Transverse colon (tissue), 3 donors: Measurements from ENCODE around the gene SLTM.

Experiments
- POLR2A ChIP-seq: fragments of 450-650 bp; IDR thresholded peaks from one replicate; pipeline ENCODE4 v1.6.1; 2016; ENCODE audit warnings: antibody characterized with exemption, mild to moderate bottlenecking, moderate library complexity
- TF ChIP-seq, protein P1 (sequence below), 5 experiments: fragments of 200-600 bp in 3 of 5; fragments of 450-650 bp in 2 of 5; sonication (generic) in 3 of 5; IDR thresholded peaks; 1 replicate in 2 of 5; 2 replicates in 3 of 5; pipeline ENCODE4 v1.5.1; 2016 to 2017; ENCODE audit warnings: antibody characterized with exemption in 5 of 5, inconsistent platforms in 3 of 5, mild to moderate bottlenecking in 2 of 5, moderate library complexity in 1 of 5

DNA sequence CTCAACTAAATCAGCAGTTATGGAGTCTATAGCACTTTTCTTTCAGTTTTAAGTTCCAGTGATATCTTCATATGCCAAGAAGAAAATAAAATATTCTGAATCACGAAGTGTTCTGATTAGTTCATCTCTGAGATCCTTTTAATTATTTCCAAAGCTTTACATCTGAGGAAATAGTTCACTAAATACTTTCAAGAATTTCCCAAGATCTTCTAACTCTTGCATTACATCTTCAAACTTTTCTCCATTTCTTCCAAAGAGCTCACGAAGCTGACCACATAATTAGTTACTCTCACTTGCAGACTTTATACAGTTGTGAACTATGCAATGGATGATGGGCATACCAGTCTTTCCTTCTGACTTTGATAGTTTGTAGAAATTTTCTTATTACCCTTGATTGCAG lies 49.8 kb upstream of the SLTM start:
- TF ChIP-seq, protein P1, sequence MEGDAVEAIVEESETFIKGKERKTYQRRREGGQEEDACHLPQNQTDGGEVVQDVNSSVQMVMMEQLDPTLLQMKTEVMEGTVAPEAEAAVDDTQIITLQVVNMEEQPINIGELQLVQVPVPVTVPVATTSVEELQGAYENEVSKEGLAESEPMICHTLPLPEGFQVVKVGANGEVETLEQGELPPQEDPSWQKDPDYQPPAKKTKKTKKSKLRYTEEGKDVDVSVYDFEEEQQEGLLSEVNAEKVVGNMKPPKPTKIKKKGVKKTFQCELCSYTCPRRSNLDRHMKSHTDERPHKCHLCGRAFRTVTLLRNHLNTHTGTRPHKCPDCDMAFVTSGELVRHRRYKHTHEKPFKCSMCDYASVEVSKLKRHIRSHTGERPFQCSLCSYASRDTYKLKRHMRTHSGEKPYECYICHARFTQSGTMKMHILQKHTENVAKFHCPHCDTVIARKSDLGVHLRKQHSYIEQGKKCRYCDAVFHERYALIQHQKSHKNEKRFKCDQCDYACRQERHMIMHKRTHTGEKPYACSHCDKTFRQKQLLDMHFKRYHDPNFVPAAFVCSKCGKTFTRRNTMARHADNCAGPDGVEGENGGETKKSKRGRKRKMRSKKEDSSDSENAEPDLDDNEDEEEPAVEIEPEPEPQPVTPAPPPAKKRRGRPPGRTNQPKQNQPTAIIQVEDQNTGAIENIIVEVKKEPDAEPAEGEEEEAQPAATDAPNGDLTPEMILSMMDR (IDR thresholded peaks at IDR 0.05): no peak
- no peak for TF ChIP-seq POLR2A
